PC-3 (cell line): ENCODE results near the gene CFTR. TPM values are rescaled to one million over a fixed set of nuclear protein-coding genes. Genes with fewer than 3 reads are reported as not detected.

Experiments used
- ATAC-seq: fragments of 200-7000 bp; cut with Tn5 transposase; 2 replicates; pipeline ENCODE4 v1.9.1; 2020; ENCODE audit warnings: mild to moderate bottlenecking, moderate library complexity
- BruUV-seq: library from RNA; stranded (reverse); fragments of 400-500 nt; replicated peaks from 2 replicates; lab custom pipeline; 2021; lab: Mats Ljungman, UMichigan
- CTCF ChIA-PET: fragments of 300-600 bp; sonication (Branson Sonifier 250); formaldehyde crosslinking; loops from one replicate; lab custom pipeline; 2022; ENCODE audit warnings: antibody characterized with exemption; lab: Charles Lee
- POLR2A ChIA-PET: fragments of 300-600 bp; sonication (Branson Sonifier 250); formaldehyde crosslinking; loops from one replicate; lab custom pipeline; 2022; ENCODE audit warnings: antibody characterized with exemption; ENCODE audit not compliant: unreplicated experiment; lab: Charles Lee
- DNase-seq: peaks from one replicate; pipeline ENCODE4 v3.0.0-alpha.2; 2015
- H2AFZ ChIP-seq: fragments of 300-600 bp; sonication (generic); 2 replicates; pipeline ENCODE4 v1.6.0; 2016; ENCODE audit warnings: antibody characterized with exemption, low read length
- H3F3A ChIP-seq: fragments of 300-600 bp; sonication (generic); one replicate; pipeline ENCODE4 v1.6.0; 2017; ENCODE audit warnings: antibody characterized with exemption, low read length, control low read depth, mild to moderate bottlenecking; ENCODE audit not compliant: unreplicated experiment
- H3K27ac ChIP-seq: fragments of 300-600 bp; sonication (generic); 2 replicates; pipeline ENCODE4 v1.5.1; 2016; ENCODE audit warnings: mild to moderate bottlenecking, low read length
- H3K27me3 ChIP-seq: fragments of 300-600 bp; sonication (generic); 2 replicates; pipeline ENCODE4 v1.6.1; 2016; ENCODE audit warnings: low read length, mixed read lengths
- H3K36me3 ChIP-seq: fragments of 300-600 bp; sonication (generic); 2 replicates; pipeline ENCODE4 v1.6.1; 2016; ENCODE audit warnings: low read depth, mixed run types, low read length, mixed read lengths
- H3K4me1 ChIP-seq: fragments of 300-600 bp; sonication (generic); 2 replicates; pipeline ENCODE4 v1.5.1; 2016; ENCODE audit warnings: low read length; ENCODE audit not compliant: insufficient read depth
- H3K4me2 ChIP-seq: fragments of 300-600 bp; sonication (generic); 2 replicates; pipeline ENCODE4 v1.6.0; 2016; ENCODE audit warnings: low read length
- H3K4me3 ChIP-seq: fragments of 300-600 bp; sonication (generic); 2 replicates; pipeline ENCODE4 v1.5.1; 2016; ENCODE audit warnings: mild to moderate bottlenecking, low read length, mixed read lengths
- H3K79me2 ChIP-seq: fragments of 300-600 bp; sonication (generic); 2 replicates; pipeline ENCODE4 v1.6.1; 2017; ENCODE audit warnings: low read length, mixed read lengths
- H3K9ac ChIP-seq: fragments of 300-600 bp; sonication (generic); 2 replicates; pipeline ENCODE4 v1.6.0; 2016; ENCODE audit warnings: mild to moderate bottlenecking, low read length
- H3K9me2 ChIP-seq: fragments of 300-600 bp; sonication (generic); replicated peaks from 2 replicates; pipeline ENCODE4 v1.6.1; 2016; ENCODE audit warnings: mixed run types, low read length, mixed read lengths
- H3K9me3 ChIP-seq: fragments of 300-600 bp; sonication (generic); 2 replicates; pipeline ENCODE4 v1.6.1; 2016; ENCODE audit warnings: low read length, mixed read lengths
- H4K20me1 ChIP-seq: fragments of 300-600 bp; sonication (generic); 2 replicates; pipeline ENCODE4 v1.6.1; 2016; ENCODE audit warnings: low read length, mixed read lengths
- CTCF ChIP-seq: fragments of 300-600 bp; sonication (generic); conservative IDR thresholded peaks from 2 replicates; pipeline ENCODE4 v1.5.1; 2017; ENCODE audit warnings: antibody characterized with exemption, low read depth, mild to moderate bottlenecking, low read length
- EZH2 ChIP-seq: fragments of 300-600 bp; sonication (generic); IDR thresholded peaks from one replicate; pipeline ENCODE4 v1.6.1; 2017; ENCODE audit warnings: antibody characterized with exemption, mild to moderate bottlenecking, low read length; ENCODE audit not compliant: unreplicated experiment
- EZH2phosphoT487 ChIP-seq: fragments of 300-600 bp; sonication (generic); IDR thresholded peaks from 2 replicates; pipeline ENCODE4 v1.6.1; 2018; ENCODE audit warnings: mild to moderate bottlenecking, antibody characterized with exemption, low read length, borderline replicate concordance
- intact Hi-C: fragments of 100-400 bp; cut with micrococcal nuclease; formaldehyde crosslinking; loops from 2 replicates; pipeline ENCODE4 v1.9.0; 2023
- total RNA-seq: library from RNA; depleted of rRNA; stranded (reverse); fragments of >200 nt; gene quantifications from 2 replicates; pipeline ENCODE4 v1.2.3, GENCODE V29; 2014

CFTR gene
- total RNA-seq, 1 experiment from 2014 or later = not detected

- Histone ChIP-seq H3K9ac (no peak overlapping the region), H3K9me3 (no peaks in the 10 kb centered on the region), H3K27ac (no peak overlapping the region), H3K4me1 (no peaks in the 10 kb centered on the region), H3K27me3 (peaks cover 14% of the 10 kb centered on the region), H3K4me3 (no peak overlapping the region), H3F3A (no peaks in the 10 kb centered on the region), H3K36me3 (no peaks in the 10 kb centered on the region), H3K79me2 (no peaks in the 10 kb centered on the region), H3K9me2 (no peaks in the 10 kb centered on the region), H4K20me1 (no peaks in the 10 kb centered on the region), H2AFZ (no peak overlapping the region), H3K4me2 (no peak overlapping the region)
- no peak for DNase-seq
- ChIA-PET POLR2A (no interaction called here), CTCF (no interaction called here)
- no peak for TF ChIP-seq EZH2
- TF ChIP-seq CTCF = no peak
- no peak for TF ChIP-seq EZH2phosphoT487
- no TSS peak for BruUV-seq
- ATAC-seq = no peak
- intact Hi-C loops = no loop called here
Measured at GRCh38 chr7:117468174-117468573, 11.7 kb upstream of the CFTR start.

- TF ChIP-seq EZH2 (no peak), CTCF (no peak), EZH2phosphoT487 (no peak)
- intact Hi-C loops = no loop called here
- ChIA-PET POLR2A (no interaction called here), CTCF (no interaction called here)
- Histone ChIP-seq H3K9me2 (no peaks in the 10 kb centered on the region), H3K36me3 (no peaks in the 10 kb centered on the region), H3K4me3 (no peak overlapping the region), H2AFZ (no peak overlapping the region), H3K79me2 (no peaks in the 10 kb centered on the region), H4K20me1 (no peaks in the 10 kb centered on the region), H3K4me2 (no peak overlapping the region), H3K9ac (no peak overlapping the region), H3K27ac (no peak overlapping the region), H3K27me3 (peaks cover 22% of the 10 kb centered on the region), H3K9me3 (no peaks in the 10 kb centered on the region), H3F3A (no peaks in the 10 kb centered on the region), H3K4me1 (no peaks in the 10 kb centered on the region)
- BruUV-seq = no TSS peak
- no peak for ATAC-seq
- DNase-seq = no peak
Measured at GRCh38 chr7:117470777-117471176, 9.0 kb upstream of the CFTR start.

DNA sequence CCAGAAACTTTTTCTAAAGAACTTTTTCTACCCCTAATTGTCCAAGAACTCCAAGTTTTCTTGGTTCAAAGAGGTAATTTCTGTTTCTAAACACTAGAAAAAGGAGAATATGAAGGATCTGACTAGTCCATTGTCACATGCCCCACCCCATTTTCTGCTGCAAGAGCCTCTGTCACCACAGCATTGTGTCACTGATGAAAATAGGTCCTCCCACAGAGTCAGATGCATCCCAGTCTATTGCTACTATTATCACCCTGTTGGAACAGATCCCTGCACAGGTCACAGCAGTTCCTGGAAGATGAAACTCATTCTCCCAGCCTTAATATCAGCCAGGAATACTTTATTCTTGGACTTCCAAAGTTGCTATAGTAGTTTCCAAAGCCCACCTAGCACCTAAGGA, 7.5 kb upstream of the CFTR start:
- H3K27me3 ChIP-seq = peaks cover 31% of the 10 kb centered on the region
- CTCF ChIA-PET = interaction anchor here (0.6 kb wide), 1 partner anchor 274 kb away, joined by 3 read pairs; no protein-coding TSS in a partner anchor
- H4K20me1 ChIP-seq = no peaks in the 10 kb centered on the region
- POLR2A ChIA-PET = no interaction called here
- no peaks in the 10 kb centered on the region for H3F3A ChIP-seq
- no peak overlapping the region for H3K4me3 ChIP-seq
- H3K9me3 ChIP-seq = no peaks in the 10 kb centered on the region
- no peaks in the 10 kb centered on the region for H3K36me3 ChIP-seq
- no peak overlapping the region for H3K4me2 ChIP-seq
- H3K4me1 ChIP-seq = no peaks in the 10 kb centered on the region
- intact Hi-C loops = no loop called here
- no TSS peak for BruUV-seq
- DNase-seq (no peak), ATAC-seq (no peak)
- TF ChIP-seq EZH2 = no peak
- TF ChIP-seq EZH2phosphoT487 = no peak
- TF ChIP-seq CTCF = no peak
- no peak overlapping the region for H3K27ac ChIP-seq
- H3K9ac ChIP-seq = no peak overlapping the region
- H3K79me2 ChIP-seq = no peaks in the 10 kb centered on the region
- no peaks in the 10 kb centered on the region for H3K9me2 ChIP-seq
- no peak overlapping the region for H2AFZ ChIP-seq
